Panc1 (cell line): ENCODE measurements around the gene NTRK3. TPM values are rescaled to one million over a fixed set of nuclear protein-coding genes. Genes with fewer than 3 reads are reported as not detected.

Source experiments
- ATAC-seq: fragments of 200-7000 bp; cut with Tn5 transposase; 2 replicates; pipeline ENCODE4 v1.9.1; 2020; ENCODE audit warnings: mild to moderate bottlenecking, moderate library complexity
- BruUV-seq: library from RNA; stranded (reverse); fragments of 400-500 nt; replicated peaks from 2 replicates; lab custom pipeline; 2021; lab: Mats Ljungman, UMichigan
- CTCF ChIA-PET: fragments of 300-600 bp; sonication (Branson Sonifier 250); formaldehyde crosslinking; loops from one replicate; lab custom pipeline; 2022; ENCODE audit warnings: antibody characterized with exemption; lab: Charles Lee
- POLR2A ChIA-PET: fragments of 300-600 bp; sonication (Branson Sonifier 250); formaldehyde crosslinking; loops from one replicate; lab custom pipeline; 2022; ENCODE audit warnings: antibody characterized with exemption; lab: Charles Lee
- DNase-seq: peaks from one replicate; pipeline ENCODE4 v3.0.0-alpha.2; 2010; ENCODE audit warnings: low read depth, low spot score
- H3K27ac ChIP-seq: 2 replicates; pipeline ENCODE4 v1.5.1; 2011; ENCODE audit warnings: mild to moderate bottlenecking, low read length, inconsistent platforms
- H3K27me3 ChIP-seq: fragments of 200-500 bp; sonication (Bioruptor generic); 2 replicates; pipeline ENCODE4 v1.6.0; 2014; ENCODE audit warnings: low read length, inconsistent platforms; ENCODE audit not compliant: control insufficient read depth, insufficient read depth
- H3K36me3 ChIP-seq: fragments of 200-500 bp; sonication (Bioruptor generic); 2 replicates; pipeline ENCODE4 v1.5.1; 2014; ENCODE audit warnings: inconsistent platforms, mild to moderate bottlenecking, low read length, moderate library complexity; ENCODE audit not compliant: control insufficient read depth, insufficient read depth
- H3K4me1 ChIP-seq: 2 replicates; pipeline ENCODE4 v1.5.1; 2011; ENCODE audit warnings: inconsistent platforms, mild to moderate bottlenecking, low read length, moderate library complexity; ENCODE audit not compliant: control insufficient read depth, insufficient read depth
- H3K4me3 ChIP-seq, 2 experiments: 2 replicates each; pipeline ENCODE4 v1.5.1; 2011 to 2012; ENCODE audit warnings: low read depth in 2 of 2, low read length in 2 of 2, mild to moderate bottlenecking in 2 of 2, inconsistent platforms in 1 of 2, moderate library complexity in 1 of 2
- H3K9me3 ChIP-seq: fragments of 200-500 bp; sonication (Bioruptor generic); 2 replicates; pipeline ENCODE4 v1.5.1; 2014; ENCODE audit warnings: low read depth, mild to moderate bottlenecking, inconsistent platforms, low read length, moderate library complexity; ENCODE audit not compliant: control insufficient read depth, insufficient read depth
- CTCF ChIP-seq: fragments of 450-650 bp; IDR thresholded peaks from 2 replicates; pipeline ENCODE4 v1.5.1; 2017; ENCODE audit warnings: mild to moderate bottlenecking
- POLR2AphosphoS5 ChIP-seq: IDR thresholded peaks from 2 replicates; pipeline ENCODE4 v1.6.1; 2012; ENCODE audit warnings: mild to moderate bottlenecking, low read depth, low read length, moderate library complexity
- REST ChIP-seq, 2 experiments: IDR thresholded peaks; 2 replicates each; pipeline ENCODE4 v1.6.1; 2011 to 2012; ENCODE audit warnings: low read depth in 2 of 2, control low read depth in 1 of 2, low read length in 1 of 2, mild to moderate bottlenecking in 1 of 2, moderate library complexity in 1 of 2; ENCODE audit not compliant: insufficient read depth in 1 of 2
- SIN3A ChIP-seq: IDR thresholded peaks from 2 replicates; pipeline ENCODE4 v1.6.1; 2012; ENCODE audit warnings: low read depth, mild to moderate bottlenecking, low read length, moderate library complexity, borderline replicate concordance; ENCODE audit not compliant: insufficient read depth
- TCF7L2 ChIP-seq: IDR thresholded peaks from 2 replicates; pipeline ENCODE4 v1.6.1; 2011; ENCODE audit warnings: mild to moderate bottlenecking, low read depth, low read length, inconsistent platforms
- in situ Hi-C: cut with HindIII; loops from 2 replicates; pipeline ENCODE4 v1.10.0; 2016; ENCODE audit warnings: low sequenced_read_pairs, low pct_unique_long_range_greater_than_20kb
- intact Hi-C: fragments of 100-400 bp; cut with micrococcal nuclease; formaldehyde crosslinking; loops from one replicate; pipeline ENCODE4 v1.10.0; 2022; ENCODE audit not compliant: unreplicated experiment
- total RNA-seq: library from RNA; stranded (reverse); gene quantifications from one replicate; pipeline ENCODE4 v1.2.1, GENCODE V29; 2021; ENCODE audit not compliant: unreplicated experiment

Gene NTRK3
- total RNA-seq, 1 experiment from 2014 or later = not detected

DNA sequence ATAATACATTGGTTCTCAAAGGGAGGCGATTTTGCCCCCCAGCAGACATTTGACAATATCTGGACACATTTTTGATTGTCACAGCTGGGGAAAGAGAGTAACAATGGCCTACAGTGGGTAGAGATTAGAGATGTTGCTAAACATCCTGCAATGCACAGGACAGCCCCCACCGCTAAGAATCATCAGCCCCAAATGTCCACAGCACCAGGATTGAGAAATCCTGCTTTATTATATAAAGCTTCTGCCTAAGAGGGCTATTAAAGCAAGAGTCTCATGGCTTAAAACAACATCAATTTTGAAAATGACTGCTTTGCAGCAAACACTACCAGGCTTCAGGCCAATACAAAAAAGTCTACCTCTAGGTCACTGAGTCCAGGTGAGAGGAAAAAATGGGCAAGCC lies 68.2 kb downstream of the NTRK3 start:
- Histone ChIP-seq H3K4me3 (no peak overlapping the region), H3K27me3 (peaks cover 17% of the 10 kb centered on the region), H3K27ac (no peak overlapping the region), H3K4me1 (no peaks in the 10 kb centered on the region), H3K9me3 (no peaks in the 10 kb centered on the region), H3K36me3 (no peaks in the 10 kb centered on the region)
- in situ Hi-C loops = no loop called here
- ChIA-PET POLR2A (no interaction called here), CTCF (interaction anchor here (0.5 kb wide), 1 partner anchor 1168 kb away, joined by 6 read pairs; no protein-coding TSS in a partner anchor)
- TF ChIP-seq SIN3A (no peak), REST (IDR thresholded peaks at IDR 0.05; ENCODE audit: insufficient read depth in 1 of 2, low read depth in 2 of 2, low read length in 1 of 2) (no peak), POLR2AphosphoS5 (no peak), TCF7L2 (no peak), CTCF (no peak)
- no TSS peak for BruUV-seq
- ATAC-seq (no peak), DNase-seq (no peak)
- intact Hi-C loops = no loop called here

DNA sequence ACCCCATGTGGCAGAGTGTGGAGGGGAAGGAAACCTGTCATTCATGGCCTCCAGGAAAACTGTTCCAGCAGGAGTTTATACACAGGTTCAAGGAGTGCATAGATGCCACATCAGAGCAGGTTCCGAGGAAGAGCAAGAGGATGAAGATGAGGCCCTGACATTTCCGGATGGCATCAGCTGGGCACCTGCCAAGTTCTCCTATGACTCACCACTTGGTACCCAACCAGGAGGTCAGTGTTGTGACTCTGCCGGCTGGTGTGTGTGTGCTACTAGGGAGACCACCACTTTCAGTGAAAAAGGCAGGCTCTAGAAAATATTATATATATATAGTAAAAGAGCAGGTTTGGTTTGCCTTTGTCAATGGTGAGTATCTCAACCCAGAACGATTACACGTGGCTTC lies 69.3 kb downstream of the NTRK3 start:
- no TSS peak for BruUV-seq
- ChIA-PET CTCF (no interaction called here), POLR2A (no interaction called here)
- ATAC-seq (no peak), DNase-seq (no peak)
- Histone ChIP-seq H3K27me3 (peaks cover 17% of the 10 kb centered on the region), H3K9me3 (no peaks in the 10 kb centered on the region), H3K4me1 (no peaks in the 10 kb centered on the region), H3K36me3 (no peaks in the 10 kb centered on the region), H3K27ac (no peak overlapping the region), H3K4me3 (no peak overlapping the region)
- in situ Hi-C loops (no loop called here), intact Hi-C loops (no loop called here)
- TF ChIP-seq POLR2AphosphoS5 (no peak), CTCF (no peak), TCF7L2 (no peak), SIN3A (no peak), REST (IDR thresholded peaks at IDR 0.05; ENCODE audit: insufficient read depth in 1 of 2, low read depth in 2 of 2, low read length in 1 of 2) (no peak)
